CD14-positive monocyte (primary cell): Measurements from ENCODE around the gene STIM1. TPM values are rescaled to one million over a fixed set of nuclear protein-coding genes. Genes with fewer than 3 reads are reported as not detected.

Source experiments
- DNase-seq, 3 donors: peaks; one replicate each; pipeline ENCODE4 v3.0.0-alpha.2; 2011 to 2022
- H2AFZ ChIP-seq: 2 replicates; pipeline ENCODE4 v1.6.0; 2012; ENCODE audit warnings: mild to moderate bottlenecking, low read depth, low read length, inconsistent platforms; ENCODE audit not compliant: insufficient read depth, poor library complexity, severe bottlenecking
- H3K27ac ChIP-seq, 2 donors: 1 replicate in 1 of 2; 2 replicates in 1 of 2; pipeline ENCODE4 v1.5.1; 2012 to 2013; ENCODE audit warnings: low read length in 2 of 2, control low read depth in 1 of 2, inconsistent platforms in 1 of 2, low read depth in 1 of 2, mild to moderate bottlenecking in 1 of 2
- H3K27me3 ChIP-seq, 2 donors: one replicate each; pipeline versions ENCODE4 v1.6.0 to v1.6.1; 2011 to 2013; ENCODE audit warnings: low read length in 2 of 2; ENCODE audit not compliant: control insufficient read depth in 2 of 2, insufficient read depth in 2 of 2
- H3K36me3 ChIP-seq, 2 donors: replicated peaks in 1 of 2; 1 replicate in 1 of 2; 2 replicates in 1 of 2; pipeline versions ENCODE4 v1.5.1 to v1.6.1; 2012 to 2013; ENCODE audit warnings: low read length in 2 of 2, control low read depth in 1 of 2, inconsistent platforms in 1 of 2, mild to moderate bottlenecking in 1 of 2; ENCODE audit not compliant: insufficient read depth in 2 of 2, control insufficient read depth in 1 of 2
- H3K4me1 ChIP-seq, 2 donors: 1 replicate in 1 of 2; 2 replicates in 1 of 2; pipeline versions ENCODE4 v1.5.1 to v1.6.1; 2012 to 2013; ENCODE audit warnings: low read length in 2 of 2, control low read depth in 1 of 2, inconsistent platforms in 1 of 2, mild to moderate bottlenecking in 1 of 2, moderate library complexity in 1 of 2; ENCODE audit not compliant: insufficient read depth in 2 of 2, control insufficient read depth in 1 of 2
- H3K4me2 ChIP-seq: replicated peaks from 2 replicates; pipeline ENCODE3; 2012; ENCODE audit warnings: low read length, moderate library complexity, mild to moderate bottlenecking; ENCODE audit not compliant: poor library complexity, severe bottlenecking; ENCODE audit errors: extremely low read depth
- H3K4me3 ChIP-seq, 3 experiments: fragments of 200-600 bp in 1 of 3; sonication (generic) in 1 of 3; replicated peaks in 1 of 3; 1 replicate in 2 of 3; 2 replicates in 1 of 3; pipeline ENCODE4 v1.5.1; 2011 to 2013; ENCODE audit warnings: low read length in 3 of 3, mild to moderate bottlenecking in 3 of 3, control low read depth in 2 of 3, low read depth in 2 of 3, inconsistent platforms in 1 of 3, moderate library complexity in 1 of 3
- H3K79me2 ChIP-seq: 2 replicates; pipeline ENCODE4 v1.6.0; 2012; ENCODE audit warnings: mild to moderate bottlenecking, control low read depth, inconsistent platforms, low read length, moderate library complexity; ENCODE audit not compliant: insufficient read depth
- H3K9ac ChIP-seq: 2 replicates; pipeline ENCODE4 v1.6.0; 2017; ENCODE audit warnings: low read length, mild to moderate bottlenecking; ENCODE audit not compliant: insufficient read depth, poor library complexity, severe bottlenecking
- H3K9me3 ChIP-seq, 2 donors: replicated peaks in 1 of 2; 1 replicate in 1 of 2; 2 replicates in 1 of 2; pipeline versions ENCODE4 v1.5.1 to v1.6.1; 2012 to 2013; ENCODE audit warnings: low read length in 2 of 2, control low read depth in 1 of 2; ENCODE audit not compliant: control insufficient read depth in 1 of 2, insufficient read depth in 1 of 2
- H4K20me1 ChIP-seq: 2 replicates; pipeline ENCODE4 v1.6.0; 2012; ENCODE audit warnings: mild to moderate bottlenecking, low read length, control low read depth, moderate library complexity; ENCODE audit not compliant: insufficient read depth
- H3K27ac Mint-ChIP-seq, 7 donors: one replicate each; pipeline ENCODE4 v1.8.0; 2020; ENCODE audit warnings: mild to moderate bottlenecking in 7 of 7, mixed read lengths in 7 of 7, moderate library complexity in 6 of 7, inconsistent platforms in 2 of 7
- H3K27me3 Mint-ChIP-seq, 3 donors: one replicate each; pipeline ENCODE4 v1.8.0; 2021 to 2022; ENCODE audit warnings: low read depth in 3 of 3, mild to moderate bottlenecking in 3 of 3, mixed read lengths in 3 of 3, moderate library complexity in 3 of 3, inconsistent platforms in 1 of 3
- H3K36me3 Mint-ChIP-seq, 2 donors: one replicate each; pipeline ENCODE4 v1.8.0; 2020; ENCODE audit warnings: mixed read lengths in 2 of 2, inconsistent platforms in 1 of 2, mild to moderate bottlenecking in 1 of 2
- H3K4me1 Mint-ChIP-seq: one replicate; pipeline ENCODE4 v1.8.0; 2020; ENCODE audit warnings: mild to moderate bottlenecking, mixed read lengths
- H3K4me3 Mint-ChIP-seq, 2 donors: one replicate each; pipeline ENCODE4 v1.8.0; 2020; ENCODE audit warnings: mild to moderate bottlenecking in 2 of 2, mixed read lengths in 2 of 2, moderate library complexity in 1 of 2
- H3K9me3 Mint-ChIP-seq, 7 donors: one replicate each; pipeline ENCODE4 v1.8.0; 2020 to 2022; ENCODE audit warnings: mixed read lengths in 7 of 7, mild to moderate bottlenecking in 6 of 7, moderate library complexity in 6 of 7, inconsistent platforms in 2 of 7
- WGBS: methylation state at CpG from one replicate; pipeline ENCODE4 v1.1.5; 2013; ENCODE audit warnings: missing lambda C conversion rate; ENCODE audit not compliant: insufficient coverage; 5-methylcytosine and 5-hydroxymethylcytosine counted together
- intact Hi-C, 2 donors: fragments of 100-400 bp; cut with micrococcal nuclease; formaldehyde crosslinking; loops; one replicate each; pipeline versions ENCODE4 v1.15.0 to v1.15.1; 2023
- polyA plus RNA-seq, 3 donors: library from polyadenylated mRNA; depleted of rRNA in 1 of 3; unstranded in 2 of 3; stranded (reverse) in 1 of 3; fragments of 300-500 nt in 2 of 3; fragments of >200 nt in 1 of 3; fragmentation: Illumina TruSeq in 2 of 3; gene quantifications; 1 replicate in 2 of 3; 2 replicates in 1 of 3; pipeline ENCODE4 v1.2.3, GENCODE V29; 2012 to 2021
- TF ChIP-seq, protein P1 (sequence below): fragments of 200-600 bp; IDR thresholded peaks from one replicate; pipeline ENCODE4 v1.8.0; 2022; ENCODE audit warnings: antibody characterized with exemption, mild to moderate bottlenecking

STIM1 gene
- polyA plus RNA-seq, 3 donors: 14.0 to 68.6 (median 21.0) TPM

DNA sequence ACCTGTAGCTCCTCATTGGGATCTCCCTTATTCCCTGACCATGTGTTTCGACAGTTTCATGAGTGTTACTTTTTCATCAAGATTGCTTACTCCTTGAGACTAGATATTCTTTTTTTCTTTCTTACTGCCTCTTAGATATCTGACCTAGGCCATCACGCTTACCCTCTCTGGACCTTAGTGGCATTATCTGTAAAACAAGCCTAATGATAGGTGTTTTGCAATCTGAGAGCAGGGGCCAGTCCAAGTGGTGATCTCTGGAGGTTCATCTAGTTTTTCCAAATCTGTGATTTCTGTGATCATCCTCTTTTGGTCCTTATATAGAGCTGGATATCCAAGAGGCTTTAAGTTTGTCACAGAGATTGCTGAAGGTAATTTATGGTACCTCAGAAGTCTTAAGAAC is 34.5 kb downstream of the STIM1 start:
- Histone ChIP-seq H3K4me2 (no peak overlapping the region), H3K4me1 (peaks cover 38 to 52% of the 10 kb centered on the region in 2 donors), H3K9me3 (no peaks in the 10 kb centered on the region), H3K9ac (no peak overlapping the region), H3K4me3 (no peak overlapping the region), H2AFZ (no peak overlapping the region), H4K20me1 (peaks cover 31% of the 10 kb centered on the region), H3K36me3 (no peaks in the 10 kb centered on the region), H3K27ac (no peak overlapping the region), H3K79me2 (peaks cover 92% of the 10 kb centered on the region), H3K27me3 (no peaks in the 10 kb centered on the region)
- Mint-ChIP-seq H3K4me3 (no peak overlapping the region), H3K9me3 (peaks cover 0 to 2% (median 0%) of the 10 kb centered on the region in 7 donors), H3K36me3 (peaks cover 5 to 6% of the 10 kb centered on the region in 2 donors), H3K27me3 (peaks cover 0 to 1% (median 0%) of the 10 kb centered on the region in 3 donors), H3K4me1 (peaks cover 67% of the 10 kb centered on the region), H3K27ac (peak overlapping the region in 2 of 7 donors; percentile 6 to 70)
- TF ChIP-seq, protein P1, sequence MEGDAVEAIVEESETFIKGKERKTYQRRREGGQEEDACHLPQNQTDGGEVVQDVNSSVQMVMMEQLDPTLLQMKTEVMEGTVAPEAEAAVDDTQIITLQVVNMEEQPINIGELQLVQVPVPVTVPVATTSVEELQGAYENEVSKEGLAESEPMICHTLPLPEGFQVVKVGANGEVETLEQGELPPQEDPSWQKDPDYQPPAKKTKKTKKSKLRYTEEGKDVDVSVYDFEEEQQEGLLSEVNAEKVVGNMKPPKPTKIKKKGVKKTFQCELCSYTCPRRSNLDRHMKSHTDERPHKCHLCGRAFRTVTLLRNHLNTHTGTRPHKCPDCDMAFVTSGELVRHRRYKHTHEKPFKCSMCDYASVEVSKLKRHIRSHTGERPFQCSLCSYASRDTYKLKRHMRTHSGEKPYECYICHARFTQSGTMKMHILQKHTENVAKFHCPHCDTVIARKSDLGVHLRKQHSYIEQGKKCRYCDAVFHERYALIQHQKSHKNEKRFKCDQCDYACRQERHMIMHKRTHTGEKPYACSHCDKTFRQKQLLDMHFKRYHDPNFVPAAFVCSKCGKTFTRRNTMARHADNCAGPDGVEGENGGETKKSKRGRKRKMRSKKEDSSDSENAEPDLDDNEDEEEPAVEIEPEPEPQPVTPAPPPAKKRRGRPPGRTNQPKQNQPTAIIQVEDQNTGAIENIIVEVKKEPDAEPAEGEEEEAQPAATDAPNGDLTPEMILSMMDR: no peak
- no peak for DNase-seq
- intact Hi-C loops: loop anchor here in 1 of 2 donors (5.0 kb wide), 1 partner anchor 33 kb away; the partner anchor contains the start of gene STIM1
- 80% methylated on average over 1 of the region's 2 CpGs for WGBS

- Histone ChIP-seq H3K4me2 (no peak overlapping the region), H3K27ac (peak overlapping the region in 1 of 2 donors; percentile 20), H2AFZ (no peak overlapping the region), H3K79me2 (peaks cover 89% of the 10 kb centered on the region), H3K36me3 (no peaks in the 10 kb centered on the region), H3K9ac (no peak overlapping the region), H3K4me3 (no peak overlapping the region), H3K9me3 (no peaks in the 10 kb centered on the region), H4K20me1 (peaks cover 28% of the 10 kb centered on the region), H3K4me1 (peaks cover 43 to 60% of the 10 kb centered on the region in 2 donors), H3K27me3 (no peaks in the 10 kb centered on the region)
- H3K9me3 Mint-ChIP-seq: peaks cover 0 to 2% (median 0%) of the 10 kb centered on the region in 7 donors
- intact Hi-C loops: loop anchor here in 1 of 2 donors (5.0 kb wide), 1 partner anchor 34 kb away; the partner anchor contains the start of gene STIM1
- H3K36me3 Mint-ChIP-seq: peaks cover 5 to 6% of the 10 kb centered on the region in 2 donors
- TF ChIP-seq, protein P1: no peak
- peak overlapping the region in 2 of 7 donors; percentile 6 to 21 for H3K27ac Mint-ChIP-seq
- peaks cover 71% of the 10 kb centered on the region for H3K4me1 Mint-ChIP-seq
- H3K27me3 Mint-ChIP-seq: peaks cover 0 to 1% (median 0%) of the 10 kb centered on the region in 3 donors
- no peak for DNase-seq
- WGBS: no CpG with 5 or more reads among the region's 1 CpG
- no peak overlapping the region for H3K4me3 Mint-ChIP-seq
Observed at GRCh38 chr11:3890806-3891205, 35.3 kb downstream of the STIM1 start.
